K562 (cell line): ENCODE measurements around the gene GTF2IRD2. TPM values are rescaled to one million over a fixed set of nuclear protein-coding genes. Genes with fewer than 3 reads are reported as not detected.

Source experiments
- E2F6 ChIP-seq, 2 experiments: IDR thresholded peaks; 2 replicates each; pipeline ENCODE4 v1.6.1; 2011; ENCODE audit warnings: borderline replicate concordance in 1 of 2, control low read depth in 1 of 2, low read depth in 1 of 2, low read length in 1 of 2, mild to moderate bottlenecking in 1 of 2, mixed read lengths in 1 of 2, moderate library complexity in 1 of 2; ENCODE audit not compliant: insufficient read depth in 1 of 2, insufficient read length in 1 of 2, poor library complexity in 1 of 2, severe bottlenecking in 1 of 2; ENCODE audit errors: extremely low read depth in 1 of 2
- GATAD2B ChIP-seq: fragments of 450-650 bp; IDR thresholded peaks from 2 replicates; pipeline ENCODE4 v1.6.1; 2017; ENCODE audit warnings: mild to moderate bottlenecking, borderline replicate concordance
- MGA ChIP-seq: fragments of 450-650 bp; IDR thresholded peaks from 2 replicates; pipeline ENCODE4 v1.6.1; 2016; ENCODE audit warnings: mild to moderate bottlenecking, moderate library complexity
- MNT ChIP-seq, 2 experiments: fragments of 450-650 bp; conservative IDR thresholded peaks; 2 replicates each; pipeline ENCODE4 v1.6.1; 2017; ENCODE audit warnings: mild to moderate bottlenecking in 2 of 2, moderate library complexity in 2 of 2
- NONO ChIP-seq, 2 experiments: fragments of 200-400 bp in 1 of 2; fragments of 450-650 bp in 1 of 2; formaldehyde crosslinking in 1 of 2; IDR thresholded peaks; 2 replicates each; pipeline ENCODE4 v1.6.1; 2017; ENCODE audit warnings: low read depth in 2 of 2, mild to moderate bottlenecking in 2 of 2, moderate library complexity in 2 of 2, low read length in 1 of 2
- NRF1 ChIP-seq, 2 experiments: fragments of 450-650 bp; IDR thresholded peaks in 1 of 2; conservative IDR thresholded peaks in 1 of 2; 2 replicates each; pipeline ENCODE4 v1.6.1; 2014; ENCODE audit warnings: mild to moderate bottlenecking in 2 of 2
- PHF20 ChIP-seq: fragments of 450-650 bp; IDR thresholded peaks from 2 replicates; pipeline ENCODE4 v1.6.1; 2018; ENCODE audit not compliant: partially characterized antibody
- PHF8 ChIP-seq: fragments of 200-600 bp; sonication (generic); IDR thresholded peaks from 2 replicates; pipeline ENCODE4 v1.6.1; 2012; ENCODE audit warnings: mixed run types, mild to moderate bottlenecking, inconsistent platforms, low read length, moderate library complexity, borderline replicate concordance
- POLR2A ChIP-seq: fragments of 450-650 bp; conservative IDR thresholded peaks from 2 replicates; pipeline ENCODE4 v1.6.1; 2016
- SIN3B ChIP-seq: fragments of 450-650 bp; IDR thresholded peaks from 2 replicates; pipeline ENCODE4 v1.6.1; 2017; ENCODE audit warnings: low read depth, mild to moderate bottlenecking, moderate library complexity
- SMAD4 ChIP-seq: fragments of 250-450 bp; sonication (Bioruptor Pico); conservative IDR thresholded peaks from 2 replicates; pipeline ENCODE4 v1.8.0; 2021; ENCODE audit warnings: inconsistent platforms, mild to moderate bottlenecking, moderate library complexity
- polyA plus RNA-seq, 8 experiments: library from polyadenylated mRNA; depleted of rRNA in 4 of 8; stranded (reverse) in 5 of 8; unstranded in 3 of 8; fragments of >200 nt; fragmentation: Nextera tagmentation in 2 of 8; fragmentation: Illumina TruSeq in 1 of 8; extraction: Ambion mirVana in 2 of 8; extraction: Trizol in 1 of 8; gene quantifications; 2 replicates each; pipeline versions ENCODE4 v1.2.1 to v1.2.3, GENCODE V29; 2011 to 2014; ENCODE audit warnings: inconsistent platforms in 1 of 8, missing spikeins in 1 of 8
- total RNA-seq, 7 experiments: library from RNA; depleted of rRNA in 6 of 7; stranded (reverse); fragments of >200 nt in 6 of 7; fragmentation: Illumina TruSeq in 2 of 7; extraction: Trizol in 2 of 7; gene quantifications; 2 replicates each; pipeline versions ENCODE4 v1.2.1 to v1.2.3, GENCODE V29; 2011 to 2021; ENCODE audit warnings: low replicate concordance in 1 of 7

The GTF2IRD2 gene
- total and polyA plus RNA-seq, 9 of the 15 experiments (the other 6 are each of a cell fraction or from before 2014, with no cell fraction given) = 1.9 to 9.7 (median 5.8) TPM

- TF ChIP-seq POLR2A (peak; percentile 66), PHF8 (peak; percentile 36; the same call in 1 of the 2 replicates), MNT (conservative IDR thresholded peaks at IDR 0.05) (peak in 1 of 2 experiments; percentile 42; a peak in 1 of 4 replicates), NRF1 (conservative IDR thresholded peaks at IDR 0.05 in 1 of 2, IDR thresholded peaks at IDR 0.05 in 1 of 2) (peak; percentile 40 to 45), GATAD2B (peak; percentile 49; the same call in 1 of the 2 replicates), SIN3B (peak; percentile 54; the same call in 1 of the 2 replicates), E2F6 (IDR thresholded peaks at IDR 0.05; ENCODE audit: borderline replicate concordance in 1 of 2, extremely low read depth in 1 of 2, insufficient read depth in 1 of 2, insufficient read length in 1 of 2, low read depth in 1 of 2, low read length in 1 of 2, poor library complexity in 1 of 2, severe bottlenecking in 1 of 2) (peak; percentile 23 to 64), MGA (peak; percentile 66), SMAD4 (peak; percentile 70), PHF20 (peak; percentile 56), NONO (IDR thresholded peaks at IDR 0.05; ENCODE audit: low read depth in 2 of 2, low read length in 1 of 2) (peak in 1 of 2 experiments; percentile 80; a peak in 2 of 4 replicates)
Observed at GRCh38 chr7:74850833-74851721, at the start of gene GTF2IRD2 (continued).
